H1 (cell line): ENCODE results near the gene EIF4ENIF1. TPM values are rescaled to one million over a fixed set of nuclear protein-coding genes. Genes with fewer than 3 reads are reported as not detected.

Experiments
- CTCF ChIA-PET: fragments of 300-600 bp; sonication (Branson Sonifier 250); formaldehyde crosslinking; loops from one replicate; lab custom pipeline; 2021; ENCODE audit not compliant: partially characterized antibody; lab: Charles Lee
- POLR2A ChIA-PET: fragments of 300-600 bp; sonication (Branson Sonifier 250); formaldehyde crosslinking; loops from one replicate; lab custom pipeline; 2021; ENCODE audit warnings: inconsistent platforms; ENCODE audit not compliant: partially characterized antibody; lab: Charles Lee
- DNase-seq, 2 experiments: peaks; one replicate each; pipeline versions ENCODE4 v3.0.0 to v3.0.0-alpha.2; 2010 to 2022; ENCODE audit warnings: low spot score in 2 of 2, low read depth in 1 of 2, mixed read lengths in 1 of 2
- FAIRE-seq: peaks from 2 replicates; lab custom pipeline; 2011; peaks lifted over from hg19 to GRCh38; lab: Jason Lieb, UNC
- H2AFZ ChIP-seq: 2 replicates; pipeline ENCODE4 v1.8.1; 2012; ENCODE audit warnings: low read length, inconsistent platforms
- H2AK5ac ChIP-seq: 2 replicates; pipeline ENCODE4 v1.6.1; 2013; ENCODE audit warnings: low read depth, low read length
- H2BK120ac ChIP-seq: replicated peaks from 2 replicates; pipeline ENCODE3; 2013; ENCODE audit warnings: low read depth, low read length, inconsistent platforms
- H2BK12ac ChIP-seq: 2 replicates; pipeline ENCODE4 v1.6.1; 2013; ENCODE audit warnings: low read depth, low read length
- H2BK15ac ChIP-seq: 2 replicates; pipeline ENCODE4 v1.6.1; 2013; ENCODE audit warnings: low read length
- H2BK20ac ChIP-seq: 2 replicates; pipeline ENCODE4 v1.6.1; 2013; ENCODE audit warnings: low read length
- H2BK5ac ChIP-seq: 2 replicates; pipeline ENCODE4 v1.6.1; 2013; ENCODE audit warnings: low read depth, low read length
- H3K14ac ChIP-seq: 2 replicates; pipeline ENCODE4 v1.6.1; 2013; ENCODE audit warnings: inconsistent platforms; ENCODE audit not compliant: insufficient read length
- H3K18ac ChIP-seq: 2 replicates; pipeline ENCODE4 v1.6.1; 2013; ENCODE audit warnings: low read length; ENCODE audit errors: extremely low read depth
- H3K23ac ChIP-seq: 2 replicates; pipeline ENCODE4 v1.6.1; 2013; ENCODE audit warnings: inconsistent platforms; ENCODE audit not compliant: insufficient read length
- H3K23me2 ChIP-seq: 2 replicates; pipeline ENCODE4 v1.6.1; 2013; ENCODE audit warnings: low read depth, low read length
- H3K27ac ChIP-seq: 2 replicates; pipeline ENCODE4 v1.6.1; 2011; ENCODE audit warnings: low read depth, low read length, inconsistent platforms
- H3K27me3 ChIP-seq, 4 experiments: replicated peaks in 1 of 4; 1 replicate in 1 of 4; 2 replicates in 3 of 4; pipeline versions ENCODE4 v1.6.1 to v1.8.1; 2011 to 2013; ENCODE audit warnings: low read length in 3 of 4, mild to moderate bottlenecking in 3 of 4, inconsistent platforms in 2 of 4, mixed read lengths in 2 of 4, moderate library complexity in 1 of 4; ENCODE audit not compliant: control insufficient read depth in 3 of 4, insufficient read depth in 3 of 4; ENCODE audit errors: extremely low read depth in 1 of 4
- H3K36me3 ChIP-seq, 4 experiments: 2 replicates each; pipeline versions ENCODE4 v1.6.1 to v1.8.1; 2011 to 2013; ENCODE audit warnings: mild to moderate bottlenecking in 4 of 4, low read length in 3 of 4, moderate library complexity in 2 of 4, control low read depth in 1 of 4, inconsistent platforms in 1 of 4; ENCODE audit not compliant: insufficient read depth in 4 of 4, control insufficient read depth in 2 of 4
- H3K4ac ChIP-seq: replicated peaks from 2 replicates; pipeline ENCODE3; 2013; ENCODE audit warnings: low read length, low read depth, mixed read lengths, inconsistent platforms; ENCODE audit not compliant: insufficient read length
- H3K4me1 ChIP-seq, 4 experiments: replicated peaks in 1 of 4; 1 replicate in 1 of 4; 2 replicates in 3 of 4; pipeline versions ENCODE4 v1.6.1 to v1.8.1; 2011 to 2013; ENCODE audit warnings: low read length in 3 of 4, inconsistent platforms in 2 of 4, mixed read lengths in 1 of 4; ENCODE audit not compliant: insufficient read depth in 4 of 4, control insufficient read depth in 3 of 4
- H3K4me2 ChIP-seq, 2 experiments: 2 replicates each; pipeline versions ENCODE4 v1.6.1 to v1.8.1; 2011 to 2013; ENCODE audit warnings: low read depth in 2 of 2, low read length in 2 of 2, control low read depth in 1 of 2, inconsistent platforms in 1 of 2, mild to moderate bottlenecking in 1 of 2; ENCODE audit not compliant: insufficient read depth in 1 of 2
- H3K4me3 ChIP-seq, 4 experiments: fragments of 200-600, 300-600 bp in 1 of 4; sonication (generic), shearing (Covaris generic), sonication (Bioruptor Twin) in 1 of 4; 2 replicates each; pipeline versions ENCODE4 v1.5.1 to v1.8.1; 2011 to 2016; ENCODE audit warnings: low read length in 4 of 4, low read depth in 3 of 4, control low read depth in 2 of 4, inconsistent platforms in 2 of 4, mild to moderate bottlenecking in 2 of 4, mixed read lengths in 1 of 4, moderate library complexity in 1 of 4; ENCODE audit not compliant: insufficient read depth in 2 of 4; ENCODE audit errors: extremely low read depth in 1 of 4
- H3K56ac ChIP-seq: replicated peaks from 2 replicates; pipeline ENCODE3; 2013; ENCODE audit warnings: low read depth, mild to moderate bottlenecking, mixed read lengths, low read length, inconsistent platforms; ENCODE audit not compliant: insufficient read length
- H3K79me1 ChIP-seq: 2 replicates; pipeline ENCODE4 v1.6.1; 2013; ENCODE audit warnings: low read depth, low read length, control low read depth
- H3K79me2 ChIP-seq, 2 experiments: 2 replicates each; pipeline versions ENCODE4 v1.6.1 to v1.8.1; 2012 to 2013; ENCODE audit warnings: low read length in 2 of 2, mild to moderate bottlenecking in 2 of 2, inconsistent platforms in 1 of 2; ENCODE audit not compliant: insufficient read depth in 2 of 2, control insufficient read depth in 1 of 2
- H3K9ac ChIP-seq, 4 experiments: replicated peaks in 1 of 4; 1 replicate in 1 of 4; 2 replicates in 3 of 4; pipeline versions ENCODE4 v1.6.1 to v1.8.1; 2011 to 2013; ENCODE audit warnings: low read depth in 3 of 4, low read length in 3 of 4, control low read depth in 2 of 4, mild to moderate bottlenecking in 2 of 4, moderate library complexity in 2 of 4, inconsistent platforms in 1 of 4; ENCODE audit errors: extremely low read depth in 1 of 4
- H3K9me3 ChIP-seq, 2 experiments: 2 replicates each; pipeline versions ENCODE4 v1.6.1 to v1.8.1; 2012 to 2013; ENCODE audit warnings: mild to moderate bottlenecking in 2 of 2, moderate library complexity in 2 of 2, control low read depth in 1 of 2, inconsistent platforms in 1 of 2, low read depth in 1 of 2, low read length in 1 of 2, mixed read lengths in 1 of 2; ENCODE audit not compliant: insufficient read depth in 2 of 2
- H4K20me1 ChIP-seq, 2 experiments: replicated peaks in 1 of 2; 2 replicates each; pipeline versions ENCODE3 to v1.8.1; 2011 to 2013; ENCODE audit warnings: inconsistent platforms in 2 of 2, low read length in 2 of 2, mild to moderate bottlenecking in 1 of 2; ENCODE audit not compliant: insufficient read depth in 2 of 2, control insufficient read depth in 1 of 2
- H4K5ac ChIP-seq: 2 replicates; pipeline ENCODE4 v1.6.1; 2013; ENCODE audit warnings: low read length, low read depth, mixed read lengths, inconsistent platforms; ENCODE audit not compliant: insufficient read length
- H4K8ac ChIP-seq: 2 replicates; pipeline ENCODE4 v1.8.0; 2013; ENCODE audit warnings: mild to moderate bottlenecking, moderate library complexity, low read length, inconsistent platforms; ENCODE audit not compliant: insufficient read depth; ENCODE audit errors: extremely low read depth
- H4K91ac ChIP-seq: replicated peaks from 2 replicates; pipeline ENCODE3; 2013; ENCODE audit warnings: low read length, mixed read lengths, inconsistent platforms; ENCODE audit not compliant: insufficient read length
- CEBPB ChIP-seq: IDR thresholded peaks from 2 replicates; pipeline ENCODE4 v1.6.1; 2012; ENCODE audit warnings: low read depth, low read length
- KDM4A ChIP-seq: IDR thresholded peaks from one replicate; pipeline ENCODE4 v1.7.1; 2012; ENCODE audit warnings: low read depth, mild to moderate bottlenecking, moderate library complexity, low read length, inconsistent platforms; ENCODE audit not compliant: severe bottlenecking
- MAFK ChIP-seq: IDR thresholded peaks from 2 replicates; pipeline ENCODE4 v1.6.1; 2012; ENCODE audit warnings: low read depth, mild to moderate bottlenecking, improper control_type of control experiment, low read length
- WGBS, 2 experiments: shearing (Covaris generic) in 1 of 2; methylation state at CpG; one replicate each; pipeline versions ENCODE4 v1.1.6 to v1.1.7; 2013 to 2015; ENCODE audit warnings: low lambda C conversion rate in 2 of 2, mixed read lengths in 2 of 2, inconsistent platforms in 1 of 2, low coverage in 1 of 2, missing lambda C conversion rate in 1 of 2; ENCODE audit not compliant: insufficient replicate concordance in 2 of 2, insufficient coverage in 1 of 2, insufficient read length in 1 of 2; ENCODE audit errors: extremely low coverage in 1 of 2, missing lambda C conversion rate in 1 of 2; 5-methylcytosine and 5-hydroxymethylcytosine counted together
- polyA plus RNA-seq, 7 experiments: library from polyadenylated mRNA; depleted of rRNA in 3 of 7; stranded (reverse) in 5 of 7; unstranded in 2 of 7; fragments of >200 nt in 5 of 7; fragments of 200-250 nt in 2 of 7; gene quantifications; 1 replicate in 5 of 7; 2 replicates in 1 of 7; 4 replicates in 1 of 7; pipeline versions ENCODE4 v1.2.1 to v1.2.3, GENCODE V29; 2011 to 2013; ENCODE audit warnings: missing spikeins in 2 of 7, mixed read lengths in 2 of 7
- total RNA-seq: library from RNA; stranded (reverse); fragmentation: NEBNext Ultra II Directional; extraction: Animal tissue kit (Norgen Biotek cat#: 25700); gene quantifications from 2 replicates; pipeline ENCODE4 v1.2.1, GENCODE V29; 2021

The EIF4ENIF1 gene
- total and polyA plus RNA-seq, 2 of the 8 experiments (the other 6 are each of a cell fraction or from before 2014, with no cell fraction given) = 21.9 to 23.6 TPM

- H3K79me2 ChIP-seq = peaks cover 0 to 14% of the 10 kb centered on the region in 2 experiments; a peak in 1 of 4 replicates
- peaks cover 0 to 19% (median 4%) of the 10 kb centered on the region in 4 experiments; a peak in 5 of 8 replicates for H3K36me3 ChIP-seq
- H3K27ac ChIP-seq = no peak overlapping the region
- H2BK12ac ChIP-seq = no peak overlapping the region
- DNase-seq (no peak), FAIRE-seq (no peak)
- peaks cover 0 to 11% (median 10%) of the 10 kb centered on the region in 4 experiments; a peak in 3 of 7 replicates for H3K4me1 ChIP-seq
- TF ChIP-seq KDM4A (no peak), CEBPB (no peak), MAFK (peak; percentile 7; the same call in 1 of the 2 replicates)
- no peak overlapping the region for H3K56ac ChIP-seq
- no peak overlapping the region for H3K23ac ChIP-seq
- no peak overlapping the region for H3K4ac ChIP-seq
- H3K4me2 ChIP-seq = no peak overlapping the region
- H4K20me1 ChIP-seq = no peaks in the 10 kb centered on the region
- 94% methylated on average over 2 of the region's 2 CpGs; no CpG with 5 or more reads in 1 of the 2 experiments for WGBS, 2 experiments
- H3K4me3 ChIP-seq = no peak overlapping the region
- ChIA-PET POLR2A (no interaction called here), CTCF (no interaction called here)
- peaks cover 0 to 3% (median 1%) of the 10 kb centered on the region in 4 experiments; a peak in 1 of 7 replicates for H3K27me3 ChIP-seq
- no peak overlapping the region for H4K8ac ChIP-seq
- no peak overlapping the region for H3K14ac ChIP-seq
- no peak overlapping the region for H2AK5ac ChIP-seq
- no peaks in the 10 kb centered on the region for H3K79me1 ChIP-seq
- peaks cover 7% of the 10 kb centered on the region; the same call in 1 of the 2 replicates for H3K23me2 ChIP-seq
- no peak overlapping the region for H2BK120ac ChIP-seq
- H2BK5ac ChIP-seq = no peak overlapping the region
- H4K91ac ChIP-seq = no peak overlapping the region
- no peak overlapping the region for H4K5ac ChIP-seq
- H2AFZ ChIP-seq = no peak overlapping the region
- H3K9ac ChIP-seq = no peak overlapping the region
- H3K18ac ChIP-seq = no peak overlapping the region
- no peak overlapping the region for H2BK20ac ChIP-seq
- no peaks in the 10 kb centered on the region for H3K9me3 ChIP-seq
- H2BK15ac ChIP-seq = no peak overlapping the region
Measured at GRCh38 chr22:31486951-31487350, 2.7 kb downstream of the EIF4ENIF1 start.
